A549 (cell line): ENCODE results near the gene ZNF225. TPM values are rescaled to one million over a fixed set of nuclear protein-coding genes. Genes with fewer than 3 reads are reported as not detected.
"Not testable (repeated sequence)": the region's sequence is repeated elsewhere in the genome, so short reads cannot be mapped to it uniquely, and the experiment has no call there.

ENCODE experiments used
- ATAC-seq, 2 experiments: fragments of 200-7000 bp in 1 of 2; fragments of >200 bp in 1 of 2; cut with Nextera tagmentation in 1 of 2; cut with Tn5 transposase in 1 of 2; 3 replicates each; pipeline versions ENCODE4 v1.8.0 to v1.9.1; 2018 to 2020; ENCODE audit warnings: mild to moderate bottlenecking in 1 of 2, moderate library complexity in 1 of 2
- CTCF ChIA-PET: fragments of 300-600 bp; sonication (Branson Sonifier 250); formaldehyde crosslinking; extraction: SDS; loops from one replicate; lab custom pipeline; 2021; ENCODE audit warnings: antibody characterized with exemption, inconsistent platforms; lab: Yijun Ruan, JAX
- POLR2A ChIA-PET: fragments of 350-600 bp; formaldehyde crosslinking; extraction: SDS; loops from one replicate; lab custom pipeline; 2021; ENCODE audit warnings: antibody characterized with exemption, inconsistent platforms; lab: Yijun Ruan, JAX
- DNase-seq, 2 experiments: peaks; one replicate each; pipeline versions ENCODE4 v3.0.0 to v3.0.0-alpha.2; 2011 to 2016; ENCODE audit warnings: low read depth in 1 of 2, low spot score in 1 of 2
- FAIRE-seq: peaks from 2 replicates; lab custom pipeline; 2011; peaks lifted over from hg19 to GRCh38; lab: Jason Lieb, UNC
- H3K27ac ChIP-seq, 2 experiments: fragments of >200 bp; sonication (Bioruptor Twin); formaldehyde crosslinking; 3 replicates each; pipeline ENCODE4 v1.5.1; 2016 to 2017
- H3K4me1 ChIP-seq: fragments of >200 bp; sonication (Bioruptor Twin); formaldehyde crosslinking; 3 replicates; pipeline ENCODE4 v1.6.1; 2016
- H3K4me2 ChIP-seq: fragments of >200 bp; sonication (Bioruptor Twin); formaldehyde crosslinking; 3 replicates; pipeline ENCODE4 v1.6.1; 2016
- H3K4me3 ChIP-seq: fragments of >200 bp; sonication (Bioruptor Twin); formaldehyde crosslinking; 3 replicates; pipeline ENCODE4 v1.5.1; 2016
- H3K9me3 ChIP-seq: fragments of >200 bp; sonication (Bioruptor Twin); formaldehyde crosslinking; 3 replicates; pipeline ENCODE4 v1.6.1; 2016
- EHF ChIP-seq: fragments of 250-450 bp; sonication (Bioruptor Pico); IDR thresholded peaks from 2 replicates; pipeline ENCODE4 v1.5.0; 2020; ENCODE audit warnings: mild to moderate bottlenecking
- GATA3 ChIP-seq: IDR thresholded peaks from 2 replicates; pipeline ENCODE4 v1.6.1; 2012; ENCODE audit warnings: borderline replicate concordance
- JUN ChIP-seq, 2 experiments: fragments of >200 bp; sonication (Bioruptor Twin); formaldehyde crosslinking; IDR thresholded peaks; 2 replicates in 1 of 2; 3 replicates in 1 of 2; pipeline ENCODE4 v1.6.1; 2016 to 2017
- KDM5A ChIP-seq: fragments of 200-600 bp; sonication (generic); IDR thresholded peaks from 2 replicates; pipeline ENCODE4 v1.6.1; 2016; ENCODE audit warnings: antibody characterized with exemption, mild to moderate bottlenecking
- MYC ChIP-seq: IDR thresholded peaks from 2 replicates; pipeline ENCODE4 v1.6.1; 2012; ENCODE audit warnings: mild to moderate bottlenecking, inconsistent platforms, low read length, improper control_type of control experiment, borderline replicate concordance
- PHF8 ChIP-seq: fragments of 200-600 bp; sonication (generic); IDR thresholded peaks from 2 replicates; pipeline ENCODE4 v1.6.1; 2016; ENCODE audit warnings: low read depth, mild to moderate bottlenecking, antibody characterized with exemption, moderate library complexity, borderline replicate concordance
- POLR2A ChIP-seq: IDR thresholded peaks from 2 replicates; pipeline ENCODE4 v1.6.1; 2012; ENCODE audit warnings: mild to moderate bottlenecking, low read length
- RAD21 ChIP-seq, 2 experiments: fragments of >200 bp in 1 of 2; sonication (Bioruptor Twin) in 1 of 2; formaldehyde crosslinking in 1 of 2; IDR thresholded peaks in 1 of 2; conservative IDR thresholded peaks in 1 of 2; 2 replicates in 1 of 2; 3 replicates in 1 of 2; pipeline ENCODE4 v1.6.1; 2012 to 2018; ENCODE audit warnings: inconsistent platforms in 1 of 2
- RCOR1 ChIP-seq: fragments of 150-350 bp; IDR thresholded peaks from 2 replicates; pipeline ENCODE4 v1.6.1; 2014; ENCODE audit warnings: antibody characterized with exemption, low read length, low read depth
- RFX5 ChIP-seq: fragments of 450-650 bp; IDR thresholded peaks from 2 replicates; pipeline ENCODE4 v1.7.1; 2014; ENCODE audit warnings: antibody characterized with exemption, mild to moderate bottlenecking, moderate library complexity
- SREBF2 ChIP-seq: fragments of 450-650 bp; IDR thresholded peaks from 2 replicates; pipeline ENCODE4 v1.6.1; 2014; ENCODE audit warnings: mild to moderate bottlenecking, moderate library complexity
- TFCP2L1 ChIP-seq: fragments of 250-450 bp; sonication (Bioruptor Pico); IDR thresholded peaks from 2 replicates; pipeline ENCODE4 v1.5.0; 2021; ENCODE audit warnings: mild to moderate bottlenecking
- WGBS: methylation state at CpG from one replicate; pipeline ENCODE4 v1.1.6; 2017; ENCODE audit errors: missing lambda C conversion rate; 5-methylcytosine and 5-hydroxymethylcytosine counted together
- polyA plus RNA-seq, 4 experiments: library from polyadenylated mRNA; depleted of rRNA in 3 of 4; stranded (reverse); fragments of >200 nt; fragmentation: RNase III in 1 of 4; extraction: RNeasy Plus Mini Kit Qiagen cat#74134 plus additional on column Dnase treatment in 1 of 4; gene quantifications; 2 replicates in 3 of 4; 3 replicates in 1 of 4; pipeline ENCODE4 v1.2.3, GENCODE V29; 2011 to 2017
- TF ChIP-seq, protein P1 (sequence below): fragments of 250-450 bp; sonication (Bioruptor Pico); IDR thresholded peaks from 2 replicates; pipeline ENCODE4 v1.5.0; 2021; ENCODE audit warnings: mild to moderate bottlenecking, moderate library complexity, borderline replicate concordance
- TF ChIP-seq, protein P2 (sequence below): IDR thresholded peaks from 2 replicates; pipeline ENCODE4 v1.6.1; 2012
- TF ChIP-seq, protein P3 (sequence below): IDR thresholded peaks from 2 replicates; pipeline ENCODE4 v1.6.1; 2012; ENCODE audit warnings: low read depth, borderline replicate concordance
- TF ChIP-seq, protein P4 (sequence below): fragments of >200 bp; sonication (Bioruptor Twin); formaldehyde crosslinking; IDR thresholded peaks from 3 replicates; pipeline ENCODE4 v1.6.1; 2016
- TF ChIP-seq, protein P5 (sequence below): fragments of >200 bp; sonication (Bioruptor Twin); formaldehyde crosslinking; IDR thresholded peaks from 2 replicates; pipeline ENCODE4 v1.6.1; 2016

The ZNF225 gene
- polyA plus RNA-seq, 2 of the 4 experiments (the other 2 are of a cell fraction), result 3.3 to 4.3 TPM

DNA sequence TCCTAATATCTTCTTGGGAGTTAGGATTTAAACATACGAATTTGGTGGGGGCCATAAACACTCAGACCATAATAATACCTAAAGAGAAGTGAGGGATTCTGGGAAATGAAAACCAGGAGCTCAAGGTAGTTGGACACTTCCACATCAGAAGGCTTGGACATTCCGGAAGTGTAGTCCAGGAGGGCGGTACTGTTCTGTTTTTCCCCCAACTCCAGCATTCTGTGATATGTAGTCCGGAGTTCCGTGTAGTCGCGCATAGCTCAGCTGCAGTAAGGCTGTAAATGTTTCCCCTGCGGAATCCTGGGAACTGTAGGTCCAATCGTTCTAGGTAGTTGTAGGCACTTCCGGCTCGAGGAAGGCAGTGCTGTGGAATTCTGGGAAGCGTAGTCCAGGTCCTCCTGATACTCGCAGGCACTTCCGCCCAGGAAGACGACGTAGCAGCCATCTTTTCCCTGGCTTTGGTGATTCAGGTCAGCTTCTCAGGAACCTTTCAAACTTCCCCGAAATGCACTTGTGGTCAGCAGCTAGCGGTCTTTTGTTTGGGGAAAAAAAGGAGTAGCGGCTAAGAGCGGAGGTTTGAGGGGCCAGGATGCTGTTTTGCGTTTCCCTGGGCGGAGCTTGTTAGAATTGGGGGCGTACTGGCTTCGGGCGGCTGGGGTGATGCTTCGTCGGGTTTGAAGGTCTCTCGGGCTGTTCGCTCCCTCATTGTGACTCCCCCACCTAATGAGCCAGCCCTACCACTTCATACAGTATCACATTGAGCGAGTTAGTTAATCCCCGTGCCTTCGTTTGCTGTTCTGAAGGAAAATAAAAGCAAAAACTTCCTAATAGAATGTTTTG, 51.7 kb downstream of the ZNF225 start, which contains the start of gene ZNF226:
ZNF226 (plus strand) TSS at position 428 of the 840 bp plus-strand sequence. CDS start 4,981 bp downstream, outside the sequence.
- CTCF ChIA-PET, result interaction anchor here (0.9 kb wide), 1 partner anchor 15 kb away, joined by 3 read pairs; no protein-coding TSS in a partner anchor
- peak; percentile 99 for ATAC-seq

DNA sequence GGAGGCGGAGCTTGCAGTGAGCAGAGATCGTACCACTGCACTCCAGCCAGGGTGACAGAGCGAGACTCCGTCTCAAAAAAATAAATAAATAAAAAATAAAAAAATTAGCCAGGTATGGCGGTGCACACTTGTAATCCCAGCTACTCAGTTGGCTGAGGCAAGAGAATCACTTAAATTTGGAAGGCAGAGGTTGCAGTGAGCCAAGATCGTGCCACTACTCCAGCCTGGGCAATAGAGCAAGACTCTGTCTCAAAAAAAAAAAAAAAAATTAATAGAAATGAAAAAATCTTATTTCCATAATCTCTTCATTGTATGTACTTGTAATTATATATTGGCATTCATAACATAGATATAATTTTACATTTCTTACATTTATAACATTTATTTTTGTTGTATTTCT, 57.5 kb downstream of the ZNF225 start:
- H3K4me3 ChIP-seq, FAIRE-seq, DNase-seq, ATAC-seq, H3K4me2 ChIP-seq, H3K4me1 ChIP-seq, CTCF ChIA-PET, H3K27ac ChIP-seq: not testable (repeated sequence)
- POLR2A ChIA-PET, result interaction anchor here (0.6 kb wide), 1 partner anchor 41 kb away, joined by 3 read pairs; no protein-coding TSS in a partner anchor
- 94% methylated on average over 6 of the region's 6 CpGs for WGBS
- H3K9me3 ChIP-seq, result peaks cover 98% of the 10 kb centered on the region

More for the DNA sequence above, 51.7 kb downstream of the ZNF225 start, which contains the start of gene ZNF226:
- peaks cover 83% of the 10 kb centered on the region for H3K9me3 ChIP-seq
- H3K4me1 ChIP-seq, result 0 out of 3 replicates have a peak, but pooled peaks cover 4% of the 10 kb centered on the region
- peak; percentile 98 to 100 for DNase-seq
- POLR2A ChIA-PET, result interaction anchor here (0.7 to 2.0 kb wide), 10 partner anchors 11 to 335 kb away, joined by 3 to 27 read pairs (median 4); partner anchors contain the start of genes ZNF180, ZNF221, ZNF225 and ZNF227
- peak within 1 kb of the TSS; percentile 71 for H3K4me3 ChIP-seq
- WGBS, result under 1% methylated on average over 32 of the region's 32 CpGs
- peak within 1 kb of the TSS; percentile 81 to 89 for H3K27ac ChIP-seq
- peak within 1 kb of the TSS; percentile 80 for H3K4me2 ChIP-seq
- TF ChIP-seq TFCP2L1 (no peak; the same call in 1 of the 2 replicates), SREBF2 (no peak), MYC (peak; percentile 42; the same call in 1 of the 2 replicates), POLR2A (peak; percentile 41), PHF8 (peak; percentile 23; the same call in 1 of the 2 replicates), GATA3 (peak; percentile 53; the same call in 1 of the 2 replicates), RFX5 (0 out of 2 replicates have a peak, but pooled peaks have one; percentile 9), JUN (IDR thresholded peaks at IDR 0.05) (peak; percentile 79 to 80)
- TF ChIP-seq, protein P1, sequence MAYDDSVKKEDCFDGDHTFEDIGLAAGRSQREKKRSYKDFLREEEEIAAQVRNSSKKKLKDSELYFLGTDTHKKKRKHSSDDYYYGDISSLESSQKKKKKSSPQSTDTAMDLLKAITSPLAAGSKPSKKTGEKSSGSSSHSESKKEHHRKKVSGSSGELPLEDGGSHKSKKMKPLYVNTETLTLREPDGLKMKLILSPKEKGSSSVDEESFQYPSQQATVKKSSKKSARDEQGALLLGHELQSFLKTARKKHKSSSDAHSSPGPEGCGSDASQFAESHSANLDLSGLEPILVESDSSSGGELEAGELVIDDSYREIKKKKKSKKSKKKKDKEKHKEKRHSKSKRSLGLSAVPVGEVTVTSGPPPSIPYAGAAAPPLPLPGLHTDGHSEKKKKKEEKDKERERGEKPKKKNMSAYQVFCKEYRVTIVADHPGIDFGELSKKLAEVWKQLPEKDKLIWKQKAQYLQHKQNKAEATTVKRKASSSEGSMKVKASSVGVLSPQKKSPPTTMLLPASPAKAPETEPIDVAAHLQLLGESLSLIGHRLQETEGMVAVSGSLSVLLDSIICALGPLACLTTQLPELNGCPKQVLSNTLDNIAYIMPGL (CRISPR knock-in tag), result no peak
- TF ChIP-seq, protein P2, sequence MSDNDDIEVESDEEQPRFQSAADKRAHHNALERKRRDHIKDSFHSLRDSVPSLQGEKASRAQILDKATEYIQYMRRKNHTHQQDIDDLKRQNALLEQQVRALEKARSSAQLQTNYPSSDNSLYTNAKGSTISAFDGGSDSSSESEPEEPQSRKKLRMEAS, result peak; percentile 52
- TF ChIP-seq, protein P3, sequence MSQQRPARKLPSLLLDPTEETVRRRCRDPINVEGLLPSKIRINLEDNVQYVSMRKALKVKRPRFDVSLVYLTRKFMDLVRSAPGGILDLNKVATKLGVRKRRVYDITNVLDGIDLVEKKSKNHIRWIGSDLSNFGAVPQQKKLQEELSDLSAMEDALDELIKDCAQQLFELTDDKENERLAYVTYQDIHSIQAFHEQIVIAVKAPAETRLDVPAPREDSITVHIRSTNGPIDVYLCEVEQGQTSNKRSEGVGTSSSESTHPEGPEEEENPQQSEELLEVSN, result 0 out of 2 replicates have a peak, but pooled peaks have one; percentile 26
- TF ChIP-seq, protein P4, sequence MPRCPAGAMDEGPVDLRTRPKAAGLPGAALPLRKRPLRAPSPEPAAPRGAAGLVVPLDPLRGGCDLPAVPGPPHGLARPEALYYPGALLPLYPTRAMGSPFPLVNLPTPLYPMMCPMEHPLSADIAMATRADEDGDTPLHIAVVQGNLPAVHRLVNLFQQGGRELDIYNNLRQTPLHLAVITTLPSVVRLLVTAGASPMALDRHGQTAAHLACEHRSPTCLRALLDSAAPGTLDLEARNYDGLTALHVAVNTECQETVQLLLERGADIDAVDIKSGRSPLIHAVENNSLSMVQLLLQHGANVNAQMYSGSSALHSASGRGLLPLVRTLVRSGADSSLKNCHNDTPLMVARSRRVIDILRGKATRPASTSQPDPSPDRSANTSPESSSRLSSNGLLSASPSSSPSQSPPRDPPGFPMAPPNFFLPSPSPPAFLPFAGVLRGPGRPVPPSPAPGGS, result peak; percentile 70; the same call in 2 of the 3 replicates
- FAIRE-seq, result peak; percentile 98

DNA sequence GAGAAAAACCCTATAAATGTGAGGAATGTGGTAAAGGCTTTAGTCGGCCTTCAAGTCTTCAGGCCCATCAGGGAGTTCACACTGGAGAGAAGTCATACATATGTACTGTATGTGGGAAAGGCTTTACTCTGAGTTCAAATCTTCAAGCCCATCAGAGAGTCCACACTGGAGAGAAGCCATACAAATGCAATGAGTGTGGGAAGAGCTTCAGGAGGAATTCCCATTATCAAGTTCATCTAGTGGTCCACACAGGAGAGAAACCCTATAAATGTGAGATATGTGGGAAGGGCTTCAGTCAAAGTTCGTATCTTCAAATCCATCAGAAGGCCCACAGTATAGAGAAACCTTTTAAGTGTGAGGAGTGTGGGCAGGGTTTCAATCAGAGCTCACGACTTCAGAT, 63.4 kb downstream of the ZNF225 start:
- WGBS, result 97% methylated on average over 3 of the region's 3 CpGs
- peaks cover 100% of the 10 kb centered on the region for H3K9me3 ChIP-seq
- ATAC-seq (peak in 1 of 2 experiments; percentile 54; a peak in 3 of 6 replicates), DNase-seq (peak in 1 of 2 experiments; percentile 38), FAIRE-seq (no peak)
- no peak overlapping the region for H3K27ac ChIP-seq
- H3K4me2 ChIP-seq, result no peak overlapping the region
- H3K4me3 ChIP-seq, result no peak overlapping the region
- no peaks in the 10 kb centered on the region for H3K4me1 ChIP-seq
- TF ChIP-seq, protein P5, sequence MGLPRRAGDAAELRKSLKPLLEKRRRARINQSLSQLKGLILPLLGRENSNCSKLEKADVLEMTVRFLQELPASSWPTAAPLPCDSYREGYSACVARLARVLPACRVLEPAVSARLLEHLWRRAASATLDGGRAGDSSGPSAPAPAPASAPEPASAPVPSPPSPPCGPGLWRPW, result no peak
- no peak for TF ChIP-seq RCOR1
- no peak for TF ChIP-seq EHF (CRISPR knock-in tag)
- no peak for TF ChIP-seq KDM5A
- no peak for TF ChIP-seq SREBF2
- no peak for TF ChIP-seq RAD21 (conservative IDR thresholded peaks at IDR 0.05 in 1 of 2, IDR thresholded peaks at IDR 0.05 in 1 of 2)
- ChIA-PET CTCF (interaction anchor here (0.5 kb wide), 1 partner anchor 432 kb away, joined by 4 read pairs; no protein-coding TSS in a partner anchor), POLR2A (interaction anchor here (0.7 to 1.2 kb wide), 2 partner anchors 12 to 36 kb away, joined by 3 to 4 read pairs; partner anchors contain the start of genes ZNF226 and ZNF227)
